HCT116 (cell line): Measurements from ENCODE around the gene TMEM222. TPM values are rescaled to one million over a fixed set of nuclear protein-coding genes. Genes with fewer than 3 reads are reported as not detected.
A peak's percentile ranks its signal among the peaks of the same experiment; 100 is the strongest.

ENCODE experiments used
- ATAC-seq: fragments of 200-7000 bp; cut with Tn5 transposase; 2 replicates; pipeline ENCODE4 v1.9.1; 2020; ENCODE audit warnings: mild to moderate bottlenecking, moderate library complexity
- BruUV-seq: library from RNA; stranded (reverse); fragments of 400-500 nt; replicated peaks from 2 replicates; lab custom pipeline; 2021; lab: Mats Ljungman, UMichigan
- CTCF ChIA-PET: fragments of 300-600 bp; sonication (Branson Sonifier 250); formaldehyde crosslinking; loops from one replicate; lab custom pipeline; 2021; ENCODE audit warnings: antibody characterized with exemption; lab: Charles Lee
- POLR2A ChIA-PET: fragments of 300-600, 350-600 bp; sonication (Branson Sonifier 250); formaldehyde crosslinking; loops from one replicate; lab custom pipeline; 2021; ENCODE audit warnings: antibody characterized with exemption; lab: Charles Lee
- RAD21 ChIA-PET, 2 experiments: fragments of 300-600 bp; sonication (Branson Sonifier 250); formaldehyde crosslinking; loops; one replicate each; lab custom pipeline; 2023; ENCODE audit warnings: low total read pairs in 2 of 2; ENCODE audit not compliant: uncharacterized antibody in 2 of 2, unreplicated experiment in 2 of 2, low non-redundant PET in 1 of 2; lab: Charles Lee
- DNase-seq: peaks from one replicate; pipeline ENCODE4 v3.0.0-alpha.2; 2010; ENCODE audit warnings: low read depth, low spot score
- H2AFZ ChIP-seq: fragments of 200-600 bp; shearing (Covaris generic), sonication (generic); 2 replicates; pipeline ENCODE4 v1.6.1; 2017; ENCODE audit warnings: low read depth, mixed run types, mixed read lengths, antibody characterized with exemption, low read length; ENCODE audit not compliant: poor library complexity, severe bottlenecking
- H3K27ac ChIP-seq: 2 replicates; pipeline ENCODE4 v1.5.1; 2012; ENCODE audit warnings: low read depth, low read length
- H3K27me3 ChIP-seq: fragments of 200-600 bp; sonication (generic); 2 replicates; pipeline ENCODE4 v1.6.1; 2016; ENCODE audit warnings: mixed run types, low read length, mixed read lengths; ENCODE audit not compliant: insufficient read depth
- H3K36me3 ChIP-seq, 2 experiments: fragments of 200-500 bp in 1 of 2; fragments of 200-600 bp in 1 of 2; sonication (Bioruptor generic) in 1 of 2; sonication (generic) in 1 of 2; 2 replicates each; pipeline versions ENCODE4 v1.5.1 to v1.6.1; 2014 to 2016; ENCODE audit warnings: low read length in 2 of 2, inconsistent platforms in 1 of 2, mixed read lengths in 1 of 2, mixed run types in 1 of 2; ENCODE audit not compliant: insufficient read depth in 2 of 2, control insufficient read depth in 1 of 2
- H3K4me1 ChIP-seq, 2 experiments: fragments of 200-600 bp in 1 of 2; sonication (generic) in 1 of 2; 2 replicates each; pipeline versions ENCODE4 v1.5.1 to v1.6.1; 2012 to 2017; ENCODE audit warnings: low read length in 2 of 2, inconsistent platforms in 1 of 2, mild to moderate bottlenecking in 1 of 2, mixed read lengths in 1 of 2, mixed run types in 1 of 2, moderate library complexity in 1 of 2; ENCODE audit not compliant: insufficient read depth in 2 of 2, control insufficient read depth in 1 of 2
- H3K4me2 ChIP-seq: fragments of 200-600 bp; sonication (generic); 2 replicates; pipeline ENCODE4 v1.6.1; 2017; ENCODE audit warnings: mixed run types, low read length, mixed read lengths
- H3K4me3 ChIP-seq, 2 experiments: fragments of 200-600 bp in 1 of 2; sonication (generic) in 1 of 2; replicated peaks in 1 of 2; 2 replicates each; pipeline ENCODE4 v1.5.1; 2011 to 2016; ENCODE audit warnings: low read length in 2 of 2, control low read depth in 1 of 2, low read depth in 1 of 2, mild to moderate bottlenecking in 1 of 2, mixed read lengths in 1 of 2, mixed run types in 1 of 2
- H3K79me2 ChIP-seq: fragments of 200-600 bp; sonication (generic); 2 replicates; pipeline ENCODE4 v1.6.1; 2017; ENCODE audit warnings: mild to moderate bottlenecking, mixed run types, low read length, moderate library complexity, mixed read lengths; ENCODE audit not compliant: insufficient read depth
- H3K9ac ChIP-seq: fragments of 200-600 bp; sonication (generic); 2 replicates; pipeline ENCODE4 v1.6.1; 2016; ENCODE audit warnings: low read length, mixed read lengths
- H3K9me2 ChIP-seq: fragments of 200-600 bp; sonication (generic), shearing (Covaris generic); 2 replicates; pipeline ENCODE4 v1.6.1; 2017; ENCODE audit warnings: mixed run types, mild to moderate bottlenecking, moderate library complexity; ENCODE audit not compliant: insufficient read depth
- H3K9me3 ChIP-seq, 2 experiments: fragments of 200-500 bp in 1 of 2; fragments of 200-600 bp in 1 of 2; sonication (Bioruptor generic) in 1 of 2; sonication (generic) in 1 of 2; 2 replicates each; pipeline ENCODE4 v1.6.1; 2014 to 2017; ENCODE audit warnings: low read length in 2 of 2, mixed read lengths in 2 of 2, inconsistent platforms in 1 of 2, low read depth in 1 of 2, mild to moderate bottlenecking in 1 of 2, mixed run types in 1 of 2, moderate library complexity in 1 of 2; ENCODE audit not compliant: control insufficient read depth in 1 of 2, insufficient read depth in 1 of 2
- H4K20me1 ChIP-seq: fragments of 200-600 bp; sonication (generic), shearing (Covaris generic); 2 replicates; pipeline ENCODE4 v1.6.1; 2017; ENCODE audit warnings: mixed run types, mild to moderate bottlenecking, moderate library complexity; ENCODE audit not compliant: insufficient read depth
- ATF3 ChIP-seq: IDR thresholded peaks from 2 replicates; pipeline ENCODE4 v1.6.1; 2012
- CBX3 ChIP-seq: IDR thresholded peaks from 2 replicates; pipeline ENCODE4 v1.6.1; 2012; ENCODE audit warnings: low read depth
- CEBPB ChIP-seq: IDR thresholded peaks from 2 replicates; pipeline ENCODE4 v1.6.1; 2012; ENCODE audit warnings: low read depth
- CTCF ChIP-seq, 3 experiments: fragments of 200-600 bp in 1 of 3; sonication (generic) in 1 of 3; IDR thresholded peaks in 2 of 3; conservative IDR thresholded peaks in 1 of 3; 2 replicates each; pipeline ENCODE4 v1.5.1; 2012 to 2017; ENCODE audit warnings: low read depth in 2 of 3, low read length in 2 of 3, antibody characterized with exemption in 1 of 3, borderline replicate concordance in 1 of 3, control low read depth in 1 of 3, mild to moderate bottlenecking in 1 of 3, mixed read lengths in 1 of 3, mixed run types in 1 of 3, moderate library complexity in 1 of 3; ENCODE audit not compliant: insufficient read depth in 1 of 3
- EGR1 ChIP-seq: IDR thresholded peaks from 2 replicates; pipeline ENCODE4 v1.6.1; 2012; ENCODE audit warnings: low read depth
- EZH2 ChIP-seq: fragments of 200-600 bp; sonication (generic); IDR thresholded peaks from 2 replicates; pipeline ENCODE4 v1.6.1; 2017; ENCODE audit warnings: antibody characterized with exemption, mixed run types
- JUND ChIP-seq: IDR thresholded peaks from 2 replicates; pipeline ENCODE4 v1.6.1; 2012
- POLR2A ChIP-seq: IDR thresholded peaks from 2 replicates; pipeline ENCODE4 v1.7.0; 2011; ENCODE audit warnings: borderline replicate concordance; ENCODE audit not compliant: insufficient read depth, insufficient read length; ENCODE audit errors: extremely low read depth
- SIN3A ChIP-seq: IDR thresholded peaks from 2 replicates; pipeline ENCODE4 v1.6.1; 2012; ENCODE audit warnings: low read depth
- SP1 ChIP-seq: IDR thresholded peaks from 2 replicates; pipeline ENCODE4 v1.6.1; 2012; ENCODE audit warnings: low read depth
- SRF ChIP-seq: IDR thresholded peaks from 2 replicates; pipeline ENCODE4 v1.6.1; 2012; ENCODE audit warnings: low read depth
- TCF7L2 ChIP-seq: IDR thresholded peaks from 2 replicates; pipeline ENCODE4 v1.7.0; 2011; ENCODE audit warnings: borderline replicate concordance, inconsistent platforms; ENCODE audit not compliant: insufficient read depth, insufficient read length; ENCODE audit errors: extremely low read depth
- YY1 ChIP-seq: IDR thresholded peaks from 2 replicates; pipeline ENCODE4 v1.6.1; 2011; ENCODE audit warnings: low read length, low read depth, moderate library complexity, mild to moderate bottlenecking; ENCODE audit not compliant: insufficient replicate concordance; ENCODE audit errors: extremely low read depth
- ZFX ChIP-seq: fragments of 450-650 bp; IDR thresholded peaks from 2 replicates; pipeline ENCODE4 v1.6.1; 2017
- intact Hi-C: fragments of 100-400 bp; cut with micrococcal nuclease; formaldehyde crosslinking; loops from 2 replicates; pipeline ENCODE4 v1.10.0; 2022
- total RNA-seq: library from RNA; stranded (reverse); gene quantifications from one replicate; pipeline ENCODE4 v1.2.1, GENCODE V29; 2021; ENCODE audit not compliant: unreplicated experiment

Gene TMEM222
- total RNA-seq, 1 experiment from 2014 or later: 32.8 TPM

- POLR2A ChIA-PET: interaction anchor here (1.5 kb wide), 1 partner anchor 8 kb away, joined by 3 read pairs; no protein-coding TSS in a partner anchor
- 0 out of 2 replicates have a peak, but pooled peaks have one; percentile 4 for ATAC-seq
Measured at GRCh38 chr1:27358038-27358927, 36.3 kb downstream of the TMEM222 start.

More at GRCh38 chr1:27358038-27358927, 36.3 kb downstream of the TMEM222 start:
- H3K36me3 ChIP-seq: peaks cover 0 to 7% of the 10 kb centered on the region in 2 experiments; a peak in 1 of 4 replicates
- no peak overlapping the region for H3K9ac ChIP-seq
- peaks cover 7 to 11% of the 10 kb centered on the region in 2 experiments; a peak in 3 of 4 replicates for H3K4me1 ChIP-seq
- H3K9me2 ChIP-seq: no peaks in the 10 kb centered on the region
- no peak overlapping the region for H3K4me2 ChIP-seq
- H2AFZ ChIP-seq: no peak overlapping the region
- BruUV-seq: no TSS peak
- no peak overlapping the region for H3K27ac ChIP-seq
- TF ChIP-seq CBX3 (no peak), SRF (no peak), YY1 (no peak), POLR2A (no peak), EZH2 (no peak), CTCF (IDR thresholded peaks at IDR 0.05 in 2 of 3, conservative IDR thresholded peaks at IDR 0.05 in 1 of 3; ENCODE audit: borderline replicate concordance in 1 of 3, insufficient read depth in 1 of 3, low read depth in 2 of 3, low read length in 2 of 3) (no peak), JUND (no peak), TCF7L2 (no peak), SP1 (no peak), ZFX (no peak), CEBPB (no peak), SIN3A (no peak), ATF3 (no peak), EGR1 (no peak)
- DNase-seq: no peak
- intact Hi-C loops: no loop called here
- H3K79me2 ChIP-seq: no peaks in the 10 kb centered on the region
- no peaks in the 10 kb centered on the region for H4K20me1 ChIP-seq
- CTCF ChIA-PET: interaction anchor here (0.6 to 2.5 kb wide), 7 partner anchors 8 to 314 kb away, joined by 3 to 25 read pairs (median 5); partner anchors contain the start of genes MAP3K6 and SYTL1
- H3K9me3 ChIP-seq: no peaks in the 10 kb centered on the region
- H3K27me3 ChIP-seq: no peaks in the 10 kb centered on the region
- H3K4me3 ChIP-seq: no peak overlapping the region
- RAD21 ChIA-PET: interaction anchor here (0.6 to 1.5 kb wide), 3 partner anchors 12 to 37 kb away, joined by 3 to 5 read pairs (median 3); partner anchors contain the start of gene SYTL1 (in 1 of the 2)
